HG02840 (cell line): ENCODE data around the gene LZTS3.
A peak's percentile ranks its signal among the peaks of the same experiment; 100 is the strongest.
"Not testable (repeated sequence)": the region's sequence is repeated elsewhere in the genome, so short reads cannot be mapped to it uniquely, and the experiment has no call there.

ENCODE experiments used
- ATAC-seq: cut with Tn5 transposase; IDR thresholded peaks from one replicate; pipeline ENCODE4 v1.9.1; 2021; ENCODE audit warnings: mild to moderate bottlenecking, moderate library complexity, moderate number of reproducible peaks; ENCODE audit not compliant: unreplicated experiment, low FRiP score

LZTS3 gene

DNA sequence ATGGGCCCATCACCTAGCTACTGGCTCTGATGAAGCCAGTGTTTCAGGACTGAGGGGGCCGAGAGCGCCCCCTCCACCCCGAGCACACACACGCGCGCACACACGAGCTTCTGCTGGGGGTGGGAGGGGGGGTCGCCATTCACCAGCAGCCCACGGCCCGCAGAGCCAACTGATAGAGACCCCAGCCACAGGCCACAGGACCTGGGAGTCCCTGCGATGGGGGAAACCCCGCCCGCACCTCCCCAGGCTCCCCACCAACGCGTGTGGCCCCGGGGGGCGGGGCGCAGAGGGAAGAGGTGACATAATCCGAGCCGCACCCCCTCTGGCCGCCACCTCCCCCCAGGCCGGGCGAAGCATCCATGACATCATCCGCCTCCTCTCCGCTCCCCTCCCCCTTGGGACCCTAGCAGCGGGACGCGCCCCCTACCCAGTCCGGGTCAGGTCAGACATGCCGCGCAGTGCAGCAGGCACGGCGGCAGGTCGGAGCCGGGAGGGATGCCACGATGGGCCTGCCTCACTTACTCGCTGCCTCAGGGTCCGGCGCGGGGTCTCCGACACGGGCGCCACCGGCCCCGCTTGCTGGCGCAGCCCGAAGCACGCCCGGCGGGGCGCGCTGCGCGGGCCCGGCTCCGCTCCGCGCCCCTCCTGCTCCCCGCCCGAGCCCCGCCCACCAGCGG is at the start of gene LZTS3:
LZTS3 (minus strand) TSS at position 617 of the 677 bp plus-strand sequence. CDS start 6,386 bp downstream, outside the sequence.
- peak; percentile 78 for ATAC-seq

GRCh38 chr20:3221398-3222226 is 48.3 kb upstream of the LZTS3 start:
- ATAC-seq: no peak

- no peak for ATAC-seq
These were observed 45.1 kb upstream of the LZTS3 start for GRCh38 chr20:3218307-3218988.

- not testable (repeated sequence) for ATAC-seq
These were observed 42.1 kb upstream of the LZTS3 start for GRCh38 chr20:3215359-3215917.

GRCh38 chr20:3213226-3213625 is 39.9 kb upstream of the LZTS3 start:
- ATAC-seq: no peak

DNA sequence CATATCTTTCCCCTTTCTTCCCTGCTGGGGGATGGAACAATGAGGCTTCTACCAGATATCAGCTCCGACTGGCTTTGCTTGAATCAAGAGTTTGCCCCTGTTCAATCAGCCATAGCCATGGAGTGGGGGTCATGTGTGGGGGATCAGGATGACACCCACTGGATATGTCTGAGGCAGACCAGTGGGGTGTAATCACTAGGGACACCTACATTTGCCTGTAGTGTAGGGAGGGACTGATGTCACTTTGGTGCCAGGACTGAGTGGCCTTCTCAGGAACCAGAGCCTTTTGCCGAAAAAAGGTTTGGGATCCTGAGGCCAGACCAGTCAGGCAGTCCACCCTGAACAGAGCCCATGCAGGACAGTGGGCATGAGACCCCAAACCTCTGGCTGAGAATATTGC is 37.0 kb upstream of the LZTS3 start:
- no peak for ATAC-seq

DNA sequence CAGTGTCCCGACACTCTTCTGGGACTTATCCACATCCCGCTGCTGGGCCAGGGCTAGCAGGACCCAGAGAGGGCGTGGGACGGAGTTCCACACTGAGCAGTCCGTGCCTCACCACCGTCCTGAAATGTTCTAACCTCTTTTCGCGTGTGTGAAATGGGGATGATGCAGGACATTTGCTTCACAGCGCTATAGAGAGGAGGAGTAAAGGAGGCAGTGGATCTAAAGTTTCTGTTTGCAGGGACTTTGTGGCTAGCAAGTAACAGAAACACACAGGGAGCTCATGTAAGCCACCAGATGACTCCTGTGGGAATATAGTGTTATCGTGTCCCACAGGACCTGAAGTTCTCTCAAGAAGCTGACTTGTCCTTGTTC is 36.6 kb upstream of the LZTS3 start:
- no peak for ATAC-seq

- ATAC-seq: no peak
These were observed 36.1 kb upstream of the LZTS3 start, which contains the start of gene ITPA for GRCh38 chr20:3209257-3209945. ITPA (plus strand) TSS chr20:3209498; CDS start chr20:3209552, 54 bp downstream.

- no peak for ATAC-seq
These were observed 35.5 kb upstream of the LZTS3 start for GRCh38 chr20:3208786-3209256.

- peak; percentile 86 for ATAC-seq
These were observed 30.9 kb upstream of the LZTS3 start, which contains the start of gene DDRGK1 for GRCh38 chr20:3204124-3204794. DDRGK1 (minus strand) TSS chr20:3204682; CDS start chr20:3204627, 55 bp downstream.

- peak; percentile 10 for ATAC-seq
These were observed 30.2 kb upstream of the LZTS3 start for GRCh38 chr20:3203315-3204123.

- ATAC-seq: no peak
These were observed 29.6 kb upstream of the LZTS3 start for GRCh38 chr20:3202965-3203314.

DNA sequence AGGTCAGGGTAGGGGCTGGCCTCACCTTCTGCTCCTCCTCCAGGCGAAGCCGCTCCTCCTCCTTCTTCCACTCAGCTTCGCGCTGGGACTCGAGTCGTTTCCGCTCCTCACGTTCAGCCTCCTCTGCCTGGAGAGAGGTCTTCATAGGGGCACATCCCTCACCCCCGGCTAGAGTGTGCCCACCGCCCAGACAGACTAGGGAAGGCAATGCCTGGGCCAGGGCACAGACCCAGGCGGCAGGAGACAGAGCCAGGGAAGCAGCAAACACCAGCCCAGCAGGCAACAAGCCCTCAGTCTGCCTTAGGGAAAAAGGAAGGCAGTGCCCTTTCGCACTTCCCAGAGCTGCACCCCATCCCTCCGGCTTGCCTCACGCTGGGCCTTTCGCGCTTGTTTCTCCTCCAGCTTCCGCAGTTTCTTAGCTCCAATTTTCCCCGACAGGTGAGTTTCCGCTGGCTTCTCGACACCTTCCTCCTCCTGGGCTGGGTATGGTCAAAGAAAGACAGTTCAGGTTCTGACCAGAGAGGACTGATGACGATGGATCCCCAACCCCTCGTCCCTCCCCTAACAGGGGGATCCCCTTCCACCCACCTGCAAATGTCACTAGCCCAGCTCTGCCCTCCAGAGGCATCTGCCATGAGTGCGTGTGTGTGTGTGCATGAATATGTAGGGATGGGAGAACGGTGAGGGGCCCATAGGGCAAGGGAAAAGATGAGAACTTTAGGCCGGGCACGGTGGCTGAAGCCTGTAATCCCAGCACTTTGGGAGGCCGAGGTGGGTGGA is 26.8 kb upstream of the LZTS3 start:
- no peak for ATAC-seq

DNA sequence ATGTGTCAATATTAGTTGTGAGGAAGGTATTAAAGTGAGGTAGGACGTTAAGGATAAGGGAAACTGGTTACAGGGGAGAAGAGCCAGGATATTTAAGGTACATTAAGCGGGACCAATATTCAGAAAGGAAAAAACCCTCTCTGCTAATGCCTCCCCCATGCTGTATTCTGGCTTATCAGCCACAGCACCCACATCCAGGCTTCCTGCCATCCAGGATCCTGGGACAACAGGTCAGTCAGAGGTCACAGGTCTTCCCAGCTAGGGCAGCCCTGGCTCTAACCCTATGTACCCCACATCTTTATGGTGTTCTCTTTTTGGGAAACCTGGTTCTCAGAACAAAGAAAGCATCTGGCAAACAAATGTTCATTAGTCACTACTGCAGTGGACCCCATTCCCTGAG is 25.9 kb upstream of the LZTS3 start:
- no peak for ATAC-seq

DNA sequence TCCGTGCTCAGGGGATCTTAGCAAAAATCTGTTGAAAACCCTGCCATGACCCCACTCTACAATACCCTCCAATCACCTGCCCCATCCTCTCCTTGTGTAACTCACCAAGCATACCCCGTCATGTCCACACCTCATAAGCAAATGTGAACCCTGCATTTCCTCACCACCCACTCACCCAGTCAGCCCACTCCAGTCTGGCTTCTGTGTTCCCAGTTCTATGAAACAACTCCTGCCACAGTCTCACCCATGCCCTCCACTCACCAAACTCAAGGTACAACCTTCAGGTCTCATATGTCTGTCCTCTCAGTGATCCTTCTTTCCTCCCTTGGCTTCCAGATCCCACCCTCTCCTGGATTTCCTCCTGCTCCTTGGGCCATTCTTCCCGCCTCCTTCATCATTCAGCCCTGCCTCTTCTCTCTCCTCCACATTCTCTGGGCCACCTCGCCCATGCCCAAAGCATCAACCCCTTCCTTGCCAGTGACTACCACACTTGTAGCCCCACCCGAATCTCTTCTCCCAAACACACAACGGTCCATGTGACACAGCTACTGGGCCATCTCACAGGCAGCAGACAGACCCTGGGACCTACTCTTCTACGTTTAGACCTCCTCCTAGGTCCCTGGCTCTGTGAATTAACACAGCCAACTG is 22.4 kb upstream of the LZTS3 start:
- no peak for ATAC-seq

- ATAC-seq: no peak
These were observed 21.4 kb upstream of the LZTS3 start for GRCh38 chr20:3194617-3195280.
